DND-41 (cell line): ENCODE measurements around the gene RCAN1.

ENCODE experiments used
- CTCF ChIP-seq: IDR thresholded peaks from 2 replicates; pipeline ENCODE4 v1.5.1; 2012; ENCODE audit warnings: borderline replicate concordance, low read length, moderate library complexity, mild to moderate bottlenecking; ENCODE audit not compliant: poor library complexity, severe bottlenecking; ENCODE audit errors: extremely low read depth
- EZH2 ChIP-seq: IDR thresholded peaks from 3 replicates; pipeline ENCODE4 v1.6.1; 2012; ENCODE audit warnings: borderline replicate concordance, low read depth, mild to moderate bottlenecking, moderate library complexity, low read length, inconsistent platforms; ENCODE audit not compliant: severe bottlenecking

DNA sequence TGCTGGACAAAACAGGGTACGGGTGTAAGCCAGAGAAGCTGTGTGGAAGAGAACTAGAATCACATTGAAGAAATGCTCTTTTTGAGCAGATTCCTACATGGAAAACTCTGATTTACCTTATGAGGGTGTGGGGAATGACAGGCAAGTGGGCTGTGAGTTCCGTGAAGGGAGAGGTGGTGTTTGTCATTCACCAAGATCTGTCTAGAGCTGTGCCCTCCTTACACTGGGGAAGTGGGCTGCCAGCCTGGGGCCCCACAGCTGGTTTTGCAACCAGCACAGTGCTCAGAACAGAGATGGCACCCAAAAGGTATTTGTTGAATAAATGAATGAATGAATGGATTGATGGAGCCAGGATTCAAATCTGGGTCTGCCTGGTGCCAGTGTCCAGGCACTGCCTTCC is 10.4 kb downstream of the RCAN1 start:
- TF ChIP-seq CTCF (no peak), EZH2 (no peak)
